Spleen (tissue), 7 donors: ENCODE results near the gene GRIK1.

Experiments
- POLR2A ChIP-seq, 3 donors: fragments of 450-650 bp; IDR thresholded peaks; one replicate each; pipeline ENCODE4 v1.5.1; 2017; ENCODE audit warnings: antibody characterized with exemption in 3 of 3, mild to moderate bottlenecking in 1 of 3
- TF ChIP-seq, protein P1 (sequence below), 11 experiments: fragments of 200-600 bp in 7 of 11; fragments of 450-650 bp in 4 of 11; sonication (generic) in 4 of 11; IDR thresholded peaks in 8 of 11; conservative IDR thresholded peaks in 3 of 11; 1 replicate in 7 of 11; 2 replicates in 4 of 11; pipeline versions ENCODE4 v1.4.0 to v1.8.0; 2016 to 2021; ENCODE audit warnings: antibody characterized with exemption in 11 of 11, inconsistent platforms in 4 of 11, mild to moderate bottlenecking in 1 of 11
- donor health status: DM: no; HTN: no; CAD: no; lungs with moderate emphysema.
- donor health status: DM: no; HTN: no; CAD: no.
- donor health status: DM: no; HTN: no; CAD: no.

DNA sequence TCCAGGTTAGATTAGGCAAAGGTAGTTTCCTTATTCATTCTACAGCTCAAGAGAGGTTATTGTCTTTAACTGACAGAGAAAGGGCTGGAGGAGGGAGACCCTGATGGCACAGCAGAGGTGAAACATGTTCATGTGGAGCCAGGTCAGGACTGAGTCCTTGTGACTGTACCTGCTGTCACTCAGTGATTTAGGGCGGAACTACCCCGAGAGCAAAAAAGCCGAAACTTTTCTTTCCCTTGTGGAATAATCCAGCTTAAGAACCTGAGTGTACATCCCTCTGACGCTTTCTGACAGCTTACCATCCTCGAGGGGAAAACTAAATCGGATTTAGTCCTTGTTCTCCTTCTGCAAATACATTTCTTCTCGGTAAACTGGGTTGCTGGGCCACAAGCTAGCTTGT lies 367.8 kb downstream of the GRIK1 start:
- no peak for TF ChIP-seq POLR2A (IDR thresholded peaks at IDR 0.05)
- TF ChIP-seq, protein P1, sequence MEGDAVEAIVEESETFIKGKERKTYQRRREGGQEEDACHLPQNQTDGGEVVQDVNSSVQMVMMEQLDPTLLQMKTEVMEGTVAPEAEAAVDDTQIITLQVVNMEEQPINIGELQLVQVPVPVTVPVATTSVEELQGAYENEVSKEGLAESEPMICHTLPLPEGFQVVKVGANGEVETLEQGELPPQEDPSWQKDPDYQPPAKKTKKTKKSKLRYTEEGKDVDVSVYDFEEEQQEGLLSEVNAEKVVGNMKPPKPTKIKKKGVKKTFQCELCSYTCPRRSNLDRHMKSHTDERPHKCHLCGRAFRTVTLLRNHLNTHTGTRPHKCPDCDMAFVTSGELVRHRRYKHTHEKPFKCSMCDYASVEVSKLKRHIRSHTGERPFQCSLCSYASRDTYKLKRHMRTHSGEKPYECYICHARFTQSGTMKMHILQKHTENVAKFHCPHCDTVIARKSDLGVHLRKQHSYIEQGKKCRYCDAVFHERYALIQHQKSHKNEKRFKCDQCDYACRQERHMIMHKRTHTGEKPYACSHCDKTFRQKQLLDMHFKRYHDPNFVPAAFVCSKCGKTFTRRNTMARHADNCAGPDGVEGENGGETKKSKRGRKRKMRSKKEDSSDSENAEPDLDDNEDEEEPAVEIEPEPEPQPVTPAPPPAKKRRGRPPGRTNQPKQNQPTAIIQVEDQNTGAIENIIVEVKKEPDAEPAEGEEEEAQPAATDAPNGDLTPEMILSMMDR (IDR thresholded peaks at IDR 0.05 in 8 of 11, conservative IDR thresholded peaks at IDR 0.05 in 3 of 11), result no peak
